HepG2 (cell line): ENCODE data around the gene ODAD4. TPM values are rescaled to one million over a fixed set of nuclear protein-coding genes. Genes with fewer than 3 reads are reported as not detected.

Experiments used
- ARNT ChIP-seq: fragments of 450-650 bp; IDR thresholded peaks from 2 replicates; pipeline ENCODE4 v1.6.1; 2017
- ARNTL ChIP-seq: sonication (generic); formaldehyde crosslinking; IDR thresholded peaks from 2 replicates; pipeline ENCODE4 v1.4.0; 2020; ENCODE audit warnings: mild to moderate bottlenecking, missing genetic modification reagents
- CEBPG ChIP-seq: IDR thresholded peaks from 2 replicates; pipeline ENCODE4 v1.6.1; 2016
- FLYWCH1 ChIP-seq: sonication (generic); formaldehyde crosslinking; IDR thresholded peaks from 2 replicates; pipeline ENCODE4 v1.8.1; 2023; ENCODE audit warnings: mild to moderate bottlenecking, missing genetic modification reagents
- HMG20B ChIP-seq: conservative IDR thresholded peaks from 2 replicates; pipeline ENCODE4 v1.6.1; 2016; ENCODE audit warnings: missing genetic modification reagents, missing compliant biosample characterization
- HNF4A ChIP-seq: sonication (generic); formaldehyde crosslinking; IDR thresholded peaks from 2 replicates; pipeline ENCODE4 v1.4.0; 2020; ENCODE audit warnings: missing genetic modification reagents
- IKZF4 ChIP-seq: sonication (generic); formaldehyde crosslinking; IDR thresholded peaks from 2 replicates; pipeline ENCODE4 v1.5.1; 2020; ENCODE audit warnings: borderline replicate concordance, mild to moderate bottlenecking, low read depth, missing genetic modification reagents; ENCODE audit errors: not compliant biosample characterization
- PRDM10 ChIP-seq: sonication (generic); formaldehyde crosslinking; IDR thresholded peaks from 2 replicates; pipeline ENCODE4 v1.4.0; 2020; ENCODE audit warnings: low read depth, missing genetic modification reagents
- RAD51 ChIP-seq: fragments of 450-650 bp; IDR thresholded peaks from 2 replicates; pipeline ENCODE4 v1.6.1; 2016; ENCODE audit warnings: borderline replicate concordance
- RXRB ChIP-seq: IDR thresholded peaks from 2 replicates; pipeline ENCODE4 v1.6.1; 2016; ENCODE audit warnings: borderline replicate concordance, missing genetic modification reagents, missing compliant biosample characterization
- SNAI1 ChIP-seq: sonication (generic); formaldehyde crosslinking; IDR thresholded peaks from 2 replicates; pipeline ENCODE4 v1.5.0; 2020; ENCODE audit warnings: mild to moderate bottlenecking, missing genetic modification reagents, borderline replicate concordance
- ZNF121 ChIP-seq: sonication (generic); formaldehyde crosslinking; IDR thresholded peaks from 2 replicates; pipeline ENCODE4 v1.5.0; 2020; ENCODE audit warnings: mild to moderate bottlenecking, missing genetic modification reagents
- ZNF143 ChIP-seq: sonication (generic); formaldehyde crosslinking; IDR thresholded peaks from 2 replicates; pipeline ENCODE4 v1.4.0; 2020; ENCODE audit warnings: missing genetic modification reagents
- ZNF235 ChIP-seq: sonication (generic); formaldehyde crosslinking; IDR thresholded peaks from 2 replicates; pipeline ENCODE4 v1.8.1; 2023; ENCODE audit warnings: mild to moderate bottlenecking, missing genetic modification reagents, borderline replicate concordance
- ZNF337 ChIP-seq: sonication (generic); formaldehyde crosslinking; IDR thresholded peaks from 2 replicates; pipeline ENCODE4 v1.5.1; 2020; ENCODE audit warnings: missing genetic modification reagents, low read depth, mild to moderate bottlenecking, borderline replicate concordance
- ZNF572 ChIP-seq: sonication (generic); formaldehyde crosslinking; IDR thresholded peaks from 2 replicates; pipeline ENCODE4 v1.5.1; 2020; ENCODE audit warnings: mild to moderate bottlenecking, missing genetic modification reagents
- ZNF670 ChIP-seq: sonication (generic); formaldehyde crosslinking; IDR thresholded peaks from 2 replicates; pipeline ENCODE4 v1.8.0; 2022; ENCODE audit warnings: mild to moderate bottlenecking, missing genetic modification reagents, borderline replicate concordance
- ZNF737 ChIP-seq: sonication (generic); formaldehyde crosslinking; IDR thresholded peaks from 2 replicates; pipeline ENCODE4 v1.5.0; 2020; ENCODE audit warnings: missing genetic modification reagents, mild to moderate bottlenecking, borderline replicate concordance
- ZNF800 ChIP-seq: sonication (generic); formaldehyde crosslinking; IDR thresholded peaks from 2 replicates; pipeline ENCODE4 v1.4.0; 2020; ENCODE audit warnings: missing genetic modification reagents
- polyA plus RNA-seq, 8 experiments: library from polyadenylated mRNA; depleted of rRNA in 3 of 8; stranded (reverse) in 7 of 8; unstranded in 1 of 8; fragments of >200 nt; fragmentation: Illumina TruSeq in 4 of 8; extraction: Trizol in 4 of 8; gene quantifications; 2 replicates each; pipeline versions ENCODE4 v1.2.1 to v1.2.3, GENCODE V29; 2011 to 2016; ENCODE audit warnings: low read depth in 4 of 8, missing spikeins in 1 of 8, mixed read lengths in 1 of 8; ENCODE audit not compliant: insufficient read depth in 1 of 8
- total RNA-seq, 5 experiments: library from RNA; depleted of rRNA; stranded (reverse); fragments of >200 nt; fragmentation: Illumina TruSeq; extraction: Trizol; gene quantifications; 2 replicates each; pipeline ENCODE4 v1.2.3, GENCODE V29; 2016; ENCODE audit warnings: low read depth in 1 of 5
- TF ChIP-seq, protein P1 (sequence below): sonication (generic); formaldehyde crosslinking; IDR thresholded peaks from 2 replicates; pipeline ENCODE4 v1.5.0; 2020; ENCODE audit warnings: mild to moderate bottlenecking, missing genetic modification reagents, borderline replicate concordance

Gene ODAD4
- total and polyA plus RNA-seq, 2 of the 13 experiments (the other 11 are each of a cell fraction or from before 2014, with no cell fraction given) = 0.48 to 0.53 TPM

GRCh38 chr17:41966463-41967140, 36.2 kb downstream of the ODAD4 start, which contains the start of gene CNP (continued):
- TF ChIP-seq, protein P1, sequence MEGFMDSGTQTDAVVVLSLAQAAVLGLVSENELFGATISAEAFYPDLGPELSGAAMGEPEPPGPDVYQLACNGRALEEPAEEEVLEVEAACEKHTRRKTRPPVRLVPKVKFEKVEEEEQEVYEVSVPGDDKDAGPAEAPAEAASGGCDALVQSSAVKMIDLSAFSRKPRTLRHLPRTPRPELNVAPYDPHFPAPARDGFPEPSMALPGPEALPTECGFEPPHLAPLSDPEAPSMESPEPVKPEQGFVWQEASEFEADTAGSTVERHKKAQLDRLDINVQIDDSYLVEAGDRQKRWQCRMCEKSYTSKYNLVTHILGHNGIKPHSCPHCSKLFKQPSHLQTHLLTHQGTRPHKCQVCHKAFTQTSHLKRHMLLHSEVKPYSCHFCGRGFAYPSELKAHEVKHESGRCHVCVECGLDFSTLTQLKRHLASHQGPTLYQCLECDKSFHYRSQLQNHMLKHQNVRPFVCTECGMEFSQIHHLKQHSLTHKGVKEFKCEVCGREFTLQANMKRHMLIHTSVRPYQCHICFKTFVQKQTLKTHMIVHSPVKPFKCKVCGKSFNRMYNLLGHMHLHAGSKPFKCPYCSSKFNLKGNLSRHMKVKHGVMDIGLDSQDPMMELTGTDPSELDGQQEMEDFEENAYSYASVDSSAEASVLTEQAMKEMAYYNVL (CRISPR knock-in tag) = no peak
- no peak for TF ChIP-seq ARNT
- TF ChIP-seq HMG20B = no peak; the same call in none of the 2 replicates
- TF ChIP-seq HNF4A = 0 out of 2 replicates have a peak, but pooled peaks have one; percentile 2
- TF ChIP-seq ZNF337 (CRISPR knock-in tag) = peak; percentile 97
- 0 out of 2 replicates have a peak, but pooled peaks have one; percentile 53 for TF ChIP-seq ZNF235
- TF ChIP-seq ZNF670 (CRISPR knock-in tag) = peak; percentile 92; the same call in 1 of the 2 replicates
- no peak for TF ChIP-seq RAD51
- TF ChIP-seq ARNTL (CRISPR knock-in tag) = peak; percentile 72
- TF ChIP-seq ZNF737 (CRISPR knock-in tag) = no peak
- peak; percentile 38; the same call in 1 of the 2 replicates for TF ChIP-seq PRDM10
- peak; percentile 80 for TF ChIP-seq IKZF4 (CRISPR knock-in tag)
- TF ChIP-seq FLYWCH1 (CRISPR knock-in tag) = no peak
- TF ChIP-seq CEBPG (CRISPR knock-in tag) = no peak; the same call in 1 of the 2 replicates
- no peak for TF ChIP-seq ZNF121 (CRISPR knock-in tag)
- peak; percentile 83; the same call in 1 of the 2 replicates for TF ChIP-seq ZNF572
- TF ChIP-seq ZNF143 (CRISPR knock-in tag) = peak; percentile 43; the same call in 1 of the 2 replicates
- 0 out of 2 replicates have a peak, but pooled peaks have one; percentile 47 for TF ChIP-seq ZNF800
- peak; percentile 31; the same call in 1 of the 2 replicates for TF ChIP-seq RXRB (CRISPR knock-in tag)
- no peak for TF ChIP-seq SNAI1 (CRISPR knock-in tag)
